Hematopoietic multipotent progenitor cell (in vitro differentiated cells): Measurements from ENCODE around the gene ETS1. TPM values are rescaled to one million over a fixed set of nuclear protein-coding genes. Genes with fewer than 3 reads are reported as not detected.

Experiments used
- DNase-seq, 3 donors: peaks; one replicate each; pipeline ENCODE4 v3.0.0-alpha.2; 2011 to 2015; ENCODE audit warnings: low read depth in 2 of 3, low spot score in 2 of 3
- total RNA-seq: library from RNA; depleted of rRNA; stranded (reverse); fragments of >200 nt; gene quantifications from one replicate; pipeline ENCODE4 v1.2.3, GENCODE V29; 2012

ETS1 gene
- total RNA-seq: 40.9 TPM

GRCh38 chr11:128587415-128587814 lies at the start of gene ETS1:
Gene ETS1, minus strand, starts transcription at chr11:128587558. Its CDS starts 14,428 bp downstream, at chr11:128573130.
- no peak for DNase-seq

GRCh38 chr11:128634395-128634794 lies 47.0 kb upstream of the ETS1 start:
- DNase-seq: no peak

GRCh38 chr11:128633384-128633965 lies 46.1 kb upstream of the ETS1 start:
- DNase-seq: no peak

- peak in 2 of 3 donors; percentile 57 to 70 for DNase-seq
These were observed 44.9 kb upstream of the ETS1 start for GRCh38 chr11:128632141-128632791.

GRCh38 chr11:128630367-128631230 lies 43.2 kb upstream of the ETS1 start:
- DNase-seq: peak; percentile 92 to 97 (median 94)

- no peak for DNase-seq
These were observed 42.3 kb upstream of the ETS1 start for GRCh38 chr11:128629516-128630106.

GRCh38 chr11:128628686-128629085 lies 41.3 kb upstream of the ETS1 start:
- DNase-seq: no peak

GRCh38 chr11:128628325-128628673 lies 40.9 kb upstream of the ETS1 start:
- DNase-seq: no peak

- peak in 1 of 3 donors; percentile 24 for DNase-seq
These were observed 40.4 kb upstream of the ETS1 start for GRCh38 chr11:128627666-128628324.

- no peak for DNase-seq
These were observed 39.7 kb upstream of the ETS1 start for GRCh38 chr11:128626913-128627665.

- no peak for DNase-seq
These were observed 38.4 kb upstream of the ETS1 start for GRCh38 chr11:128625746-128626145.

- peak in 1 of 3 donors; percentile 20 for DNase-seq
These were observed 38.0 kb upstream of the ETS1 start for GRCh38 chr11:128625326-128625725.

- peak in 2 of 3 donors; percentile 42 to 68 for DNase-seq
These were observed 37.2 kb upstream of the ETS1 start for GRCh38 chr11:128624269-128625175.

GRCh38 chr11:128623091-128623490 lies 35.7 kb upstream of the ETS1 start:
- DNase-seq: no peak

GRCh38 chr11:128621601-128622501 lies 34.5 kb upstream of the ETS1 start:
- DNase-seq: no peak

- DNase-seq: peak in 1 of 3 donors; percentile 14
These were observed 33.1 kb upstream of the ETS1 start for GRCh38 chr11:128620309-128621100.
